Prostate gland (tissue), 2 donors: ENCODE data around the gene ITGA1. TPM values are rescaled to one million over a fixed set of nuclear protein-coding genes. Genes with fewer than 3 reads are reported as not detected.

ENCODE experiments used
- DNase-seq: peaks from one replicate; pipeline ENCODE4 v3.0.0-alpha.2; 2019; ENCODE audit warnings: low spot score
- H3K27ac ChIP-seq, 2 donors: fragments of 200-600 bp; sonication (generic); 2 replicates each; pipeline ENCODE4 v1.5.1; 2017 to 2019
- H3K27me3 ChIP-seq: fragments of 200-600 bp; sonication (generic); replicated peaks from 2 replicates; pipeline ENCODE4 v1.5.1; 2019; ENCODE audit not compliant: insufficient read depth
- H3K36me3 ChIP-seq, 2 donors: fragments of 200-600 bp; sonication (generic); 1 replicate in 1 of 2; 2 replicates in 1 of 2; pipeline versions ENCODE4 v1.5.1 to v1.8.1; 2017 to 2019
- H3K4me1 ChIP-seq: fragments of 200-600 bp; sonication (generic); replicated peaks from 2 replicates; pipeline ENCODE4 v1.5.1; 2019
- H3K4me3 ChIP-seq, 2 donors: fragments of 200-600 bp; sonication (generic); 2 replicates each; pipeline ENCODE4 v1.5.1; 2017 to 2019
- H3K9me3 ChIP-seq: fragments of 200-600 bp; sonication (generic); 2 replicates; pipeline ENCODE4 v1.5.1; 2017
- POLR2A ChIP-seq: fragments of 450-650 bp; IDR thresholded peaks from one replicate; pipeline ENCODE4 v1.6.1; 2016; ENCODE audit warnings: antibody characterized with exemption, mild to moderate bottlenecking
- POLR2AphosphoS5 ChIP-seq: sonication (generic); formaldehyde crosslinking; IDR thresholded peaks from one replicate; pipeline ENCODE4 v1.6.1; 2017; ENCODE audit warnings: antibody characterized with exemption
- WGBS: methylation state at CpG from one replicate; pipeline ENCODE4 v1.1.5; 2018; 5-methylcytosine and 5-hydroxymethylcytosine counted together
- intact Hi-C: fragments of 100-400 bp; cut with DNase I; formaldehyde crosslinking; loops from one replicate; pipeline ENCODE4 v1.14.2; 2022
- total RNA-seq, 2 donors: library from RNA; depleted of rRNA; stranded (reverse); fragments of >200 nt; gene quantifications; one replicate each; pipeline ENCODE4 v1.1.0, GENCODE V29; 2016
- TF ChIP-seq, protein P1 (sequence below), 4 experiments: fragments of 200-600 bp in 2 of 4; fragments of 450-650 bp in 2 of 4; sonication (generic) in 2 of 4; IDR thresholded peaks; 1 replicate in 3 of 4; 2 replicates in 1 of 4; pipeline ENCODE4 v1.5.1; 2016 to 2019; ENCODE audit warnings: antibody characterized with exemption in 4 of 4, mild to moderate bottlenecking in 2 of 4, moderate library complexity in 2 of 4

ITGA1 gene
- total RNA-seq, 2 donors from 2014 or later = 43.7 to 78.3 TPM

DNA sequence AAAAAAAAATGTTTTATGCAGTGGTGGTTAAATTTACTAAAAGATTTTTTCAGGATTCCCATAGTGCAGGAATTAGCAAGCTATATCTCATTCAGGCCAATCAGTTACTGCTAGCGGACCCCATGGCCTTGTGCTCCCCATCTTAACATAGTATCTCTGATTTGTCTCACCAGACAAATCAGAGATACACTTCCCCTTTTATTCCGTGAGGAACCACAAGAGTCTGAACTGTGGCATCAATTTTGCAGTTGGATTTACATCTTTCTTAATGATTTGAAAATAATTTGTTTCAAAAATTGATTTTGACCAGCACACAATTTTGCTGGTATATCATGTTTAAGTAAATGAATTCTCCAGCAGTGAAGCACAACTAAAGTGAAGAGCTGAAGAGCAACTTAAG, 17.9 kb downstream of the ITGA1 start:
- Histone ChIP-seq H3K4me1 (peaks cover 13% of the 10 kb centered on the region), H3K36me3 (no peaks in the 10 kb centered on the region), H3K9me3 (no peaks in the 10 kb centered on the region), H3K27me3 (no peaks in the 10 kb centered on the region), H3K27ac (no peak overlapping the region), H3K4me3 (no peak overlapping the region)
- WGBS = 80% methylated on average over 2 of the region's 2 CpGs
- intact Hi-C loops = no loop called here
- no peak for DNase-seq
- no peak for TF ChIP-seq POLR2AphosphoS5
- no peak for TF ChIP-seq POLR2A
- TF ChIP-seq, protein P1, sequence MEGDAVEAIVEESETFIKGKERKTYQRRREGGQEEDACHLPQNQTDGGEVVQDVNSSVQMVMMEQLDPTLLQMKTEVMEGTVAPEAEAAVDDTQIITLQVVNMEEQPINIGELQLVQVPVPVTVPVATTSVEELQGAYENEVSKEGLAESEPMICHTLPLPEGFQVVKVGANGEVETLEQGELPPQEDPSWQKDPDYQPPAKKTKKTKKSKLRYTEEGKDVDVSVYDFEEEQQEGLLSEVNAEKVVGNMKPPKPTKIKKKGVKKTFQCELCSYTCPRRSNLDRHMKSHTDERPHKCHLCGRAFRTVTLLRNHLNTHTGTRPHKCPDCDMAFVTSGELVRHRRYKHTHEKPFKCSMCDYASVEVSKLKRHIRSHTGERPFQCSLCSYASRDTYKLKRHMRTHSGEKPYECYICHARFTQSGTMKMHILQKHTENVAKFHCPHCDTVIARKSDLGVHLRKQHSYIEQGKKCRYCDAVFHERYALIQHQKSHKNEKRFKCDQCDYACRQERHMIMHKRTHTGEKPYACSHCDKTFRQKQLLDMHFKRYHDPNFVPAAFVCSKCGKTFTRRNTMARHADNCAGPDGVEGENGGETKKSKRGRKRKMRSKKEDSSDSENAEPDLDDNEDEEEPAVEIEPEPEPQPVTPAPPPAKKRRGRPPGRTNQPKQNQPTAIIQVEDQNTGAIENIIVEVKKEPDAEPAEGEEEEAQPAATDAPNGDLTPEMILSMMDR (IDR thresholded peaks at IDR 0.05) = no peak

DNA sequence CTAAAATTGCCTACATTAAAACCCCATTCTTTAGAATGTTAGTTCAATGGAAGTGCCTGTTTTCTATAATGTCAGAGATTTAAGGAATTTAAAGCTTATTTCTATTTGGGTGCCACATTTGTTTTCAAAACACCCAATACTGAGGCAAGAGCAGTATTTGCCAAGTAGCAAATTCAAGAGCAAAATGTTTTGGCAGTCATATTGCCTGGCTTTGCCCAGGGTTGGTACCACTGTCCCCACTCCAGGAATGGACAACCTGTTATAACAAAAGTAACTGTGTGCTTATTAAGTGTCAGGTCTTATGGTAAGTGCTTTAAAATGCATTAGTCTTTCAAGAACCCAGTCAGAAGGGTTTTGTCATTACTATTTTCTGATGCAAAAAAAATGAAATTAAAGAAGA, 19.3 kb downstream of the ITGA1 start:
- Histone ChIP-seq H3K27ac (no peak overlapping the region), H3K36me3 (no peaks in the 10 kb centered on the region), H3K9me3 (no peaks in the 10 kb centered on the region), H3K27me3 (no peaks in the 10 kb centered on the region), H3K4me1 (peaks cover 5% of the 10 kb centered on the region), H3K4me3 (no peak overlapping the region)
- no peak for DNase-seq
- TF ChIP-seq, protein P1 (IDR thresholded peaks at IDR 0.05) = no peak
- intact Hi-C loops = no loop called here

DNA sequence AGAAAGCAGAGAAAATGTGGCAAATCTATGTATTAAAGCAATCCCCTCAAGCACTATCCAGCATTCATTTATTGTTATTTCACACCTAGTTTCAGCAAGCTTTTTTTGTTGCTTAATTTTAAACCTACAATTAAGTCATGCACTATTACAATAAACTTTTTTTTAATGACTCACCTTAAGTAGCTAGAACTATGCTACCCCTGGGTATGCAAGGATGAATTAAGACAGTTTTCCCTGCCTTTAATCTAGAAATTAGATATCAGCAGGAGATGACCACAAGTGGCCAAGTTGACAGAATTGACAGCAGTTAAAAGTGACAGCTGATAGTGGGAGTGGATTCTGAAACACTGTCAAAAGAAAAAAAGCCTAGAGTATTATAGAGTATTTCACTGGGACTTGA, 20.0 kb downstream of the ITGA1 start:
- Histone ChIP-seq H3K9me3 (no peaks in the 10 kb centered on the region), H3K27me3 (no peaks in the 10 kb centered on the region), H3K36me3 (no peaks in the 10 kb centered on the region), H3K4me1 (no peaks in the 10 kb centered on the region), H3K4me3 (no peak overlapping the region), H3K27ac (no peak overlapping the region)
- no peak for TF ChIP-seq POLR2AphosphoS5
- TF ChIP-seq, protein P1 (IDR thresholded peaks at IDR 0.05) = no peak
- TF ChIP-seq POLR2A = no peak
- intact Hi-C loops = no loop called here
- no peak for DNase-seq

DNA sequence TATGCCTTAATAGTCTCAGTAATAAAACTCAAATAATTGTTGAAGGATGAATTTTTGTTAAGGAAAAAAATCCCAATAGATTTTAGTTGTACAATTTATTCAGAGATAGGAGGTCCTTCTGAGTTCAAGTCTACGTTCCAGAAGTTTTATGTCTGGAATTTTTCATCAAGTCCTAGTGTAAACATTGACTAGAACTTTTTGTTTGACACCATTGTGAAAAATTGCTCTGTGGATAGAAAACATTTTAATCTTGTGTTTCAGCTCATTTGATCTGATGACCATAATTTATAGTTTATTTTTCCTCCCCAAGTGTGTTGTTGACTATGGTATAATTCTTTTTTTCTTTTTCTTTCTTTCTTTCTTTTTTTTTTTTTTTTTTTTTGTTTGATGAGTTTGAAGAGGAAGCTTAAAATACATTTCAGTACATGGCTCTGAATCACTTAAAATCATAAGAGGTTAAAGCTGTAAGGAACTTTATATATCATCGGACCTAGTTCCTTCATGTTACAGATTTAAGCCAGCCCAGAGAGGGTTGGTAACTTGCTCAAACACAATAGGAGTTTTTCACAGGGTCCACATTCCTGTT, 20.7 kb downstream of the ITGA1 start:
- no peak overlapping the region for H3K4me3 ChIP-seq
- intact Hi-C loops = no loop called here

DNA sequence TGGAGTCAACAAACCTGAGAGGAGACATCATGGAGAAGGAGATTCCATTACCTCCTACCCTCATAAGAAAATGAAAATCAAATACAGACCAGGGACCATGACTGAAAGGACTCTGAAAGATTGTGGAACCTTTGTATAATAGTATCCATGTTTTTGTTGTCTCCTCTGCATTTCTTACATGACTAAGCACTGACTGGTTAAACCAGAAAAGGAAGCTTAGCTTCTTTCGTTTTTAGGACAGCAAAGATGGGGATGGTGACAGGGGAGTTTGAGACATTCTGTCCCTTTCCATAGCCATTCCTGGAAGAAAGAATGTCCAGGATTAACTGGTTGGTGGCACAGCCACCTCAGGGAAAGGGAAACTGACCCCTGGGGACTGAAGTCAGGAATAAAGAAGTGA, 22.2 kb downstream of the ITGA1 start:
- no peaks in the 10 kb centered on the region for H3K27me3 ChIP-seq
- no peaks in the 10 kb centered on the region for H3K4me1 ChIP-seq
- WGBS = 27% methylated on average over 1 of the region's 1 CpG
- H3K27ac ChIP-seq = peak overlapping the region in 1 of 2 donors; percentile 6
- H3K9me3 ChIP-seq = no peaks in the 10 kb centered on the region
- no peaks in the 10 kb centered on the region for H3K36me3 ChIP-seq
- intact Hi-C loops = no loop called here
- no peak overlapping the region for H3K4me3 ChIP-seq
- DNase-seq = no peak
- no peak for TF ChIP-seq POLR2AphosphoS5
- TF ChIP-seq, protein P1 (IDR thresholded peaks at IDR 0.05) = no peak

More for the DNA sequence above, 20.7 kb downstream of the ITGA1 start:
- H3K27ac ChIP-seq = no peak overlapping the region
- no peaks in the 10 kb centered on the region for H3K27me3 ChIP-seq
- H3K4me1 ChIP-seq = no peaks in the 10 kb centered on the region
- 34% methylated on average over 2 of the region's 2 CpGs for WGBS
- no peaks in the 10 kb centered on the region for H3K9me3 ChIP-seq
- no peaks in the 10 kb centered on the region for H3K36me3 ChIP-seq
- no peak for DNase-seq
- TF ChIP-seq POLR2A (no peak), POLR2AphosphoS5 (no peak)
- TF ChIP-seq, protein P1 (IDR thresholded peaks at IDR 0.05) = no peak
